ENCODE measurements around the gene TRIM50. TPM values are rescaled to one million over a fixed set of nuclear protein-coding genes. Genes with fewer than 3 reads are reported as not detected.

Gene TRIM50
- total and polyA plus RNA-seq, 2 experiments from 2014 or later = 0.10 TPM; not detected in 1

DNA sequence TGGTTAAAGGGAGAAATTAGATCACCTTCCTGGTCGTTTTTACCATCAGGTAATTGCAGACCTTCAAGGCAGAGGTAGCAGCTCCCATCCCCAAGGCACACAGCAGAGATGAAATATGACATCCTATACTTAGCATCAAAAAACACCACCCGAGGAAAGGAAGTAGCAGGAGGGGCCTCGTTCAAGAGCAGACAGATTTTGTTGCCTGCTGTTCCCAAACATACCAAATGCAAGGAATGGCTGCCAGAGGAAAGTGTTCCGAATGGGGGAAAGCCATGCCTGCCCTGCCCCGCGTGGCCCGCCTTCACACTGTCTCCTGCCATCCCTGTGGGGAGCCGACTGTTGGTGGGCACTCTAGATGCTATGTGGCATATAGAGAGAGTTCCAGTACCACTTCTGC, 18.1 kb upstream of the TRIM50 start (continued):
- TF ChIP-seq, protein P1, sequence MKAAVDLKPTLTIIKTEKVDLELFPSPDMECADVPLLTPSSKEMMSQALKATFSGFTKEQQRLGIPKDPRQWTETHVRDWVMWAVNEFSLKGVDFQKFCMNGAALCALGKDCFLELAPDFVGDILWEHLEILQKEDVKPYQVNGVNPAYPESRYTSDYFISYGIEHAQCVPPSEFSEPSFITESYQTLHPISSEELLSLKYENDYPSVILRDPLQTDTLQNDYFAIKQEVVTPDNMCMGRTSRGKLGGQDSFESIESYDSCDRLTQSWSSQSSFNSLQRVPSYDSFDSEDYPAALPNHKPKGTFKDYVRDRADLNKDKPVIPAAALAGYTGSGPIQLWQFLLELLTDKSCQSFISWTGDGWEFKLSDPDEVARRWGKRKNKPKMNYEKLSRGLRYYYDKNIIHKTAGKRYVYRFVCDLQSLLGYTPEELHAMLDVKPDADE (IDR thresholded peaks at IDR 0.05) = no peak
- TF ChIP-seq, protein P2, sequence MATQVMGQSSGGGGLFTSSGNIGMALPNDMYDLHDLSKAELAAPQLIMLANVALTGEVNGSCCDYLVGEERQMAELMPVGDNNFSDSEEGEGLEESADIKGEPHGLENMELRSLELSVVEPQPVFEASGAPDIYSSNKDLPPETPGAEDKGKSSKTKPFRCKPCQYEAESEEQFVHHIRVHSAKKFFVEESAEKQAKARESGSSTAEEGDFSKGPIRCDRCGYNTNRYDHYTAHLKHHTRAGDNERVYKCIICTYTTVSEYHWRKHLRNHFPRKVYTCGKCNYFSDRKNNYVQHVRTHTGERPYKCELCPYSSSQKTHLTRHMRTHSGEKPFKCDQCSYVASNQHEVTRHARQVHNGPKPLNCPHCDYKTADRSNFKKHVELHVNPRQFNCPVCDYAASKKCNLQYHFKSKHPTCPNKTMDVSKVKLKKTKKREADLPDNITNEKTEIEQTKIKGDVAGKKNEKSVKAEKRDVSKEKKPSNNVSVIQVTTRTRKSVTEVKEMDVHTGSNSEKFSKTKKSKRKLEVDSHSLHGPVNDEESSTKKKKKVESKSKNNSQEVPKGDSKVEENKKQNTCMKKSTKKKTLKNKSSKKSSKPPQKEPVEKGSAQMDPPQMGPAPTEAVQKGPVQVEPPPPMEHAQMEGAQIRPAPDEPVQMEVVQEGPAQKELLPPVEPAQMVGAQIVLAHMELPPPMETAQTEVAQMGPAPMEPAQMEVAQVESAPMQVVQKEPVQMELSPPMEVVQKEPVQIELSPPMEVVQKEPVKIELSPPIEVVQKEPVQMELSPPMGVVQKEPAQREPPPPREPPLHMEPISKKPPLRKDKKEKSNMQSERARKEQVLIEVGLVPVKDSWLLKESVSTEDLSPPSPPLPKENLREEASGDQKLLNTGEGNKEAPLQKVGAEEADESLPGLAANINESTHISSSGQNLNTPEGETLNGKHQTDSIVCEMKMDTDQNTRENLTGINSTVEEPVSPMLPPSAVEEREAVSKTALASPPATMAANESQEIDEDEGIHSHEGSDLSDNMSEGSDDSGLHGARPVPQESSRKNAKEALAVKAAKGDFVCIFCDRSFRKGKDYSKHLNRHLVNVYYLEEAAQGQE (IDR thresholded peaks at IDR 0.05; ENCODE audit: unreplicated experiment) = no peak
- TF ChIP-seq CREB1 (CRISPR knock-in tag; IDR thresholded peaks at IDR 0.05; ENCODE audit: low read depth) = no peak
- no peak for TF ChIP-seq NANOG (IDR thresholded peaks at IDR 0.05; ENCODE audit: borderline replicate concordance)
- no peak for TF ChIP-seq POLR2AphosphoS5 (IDR thresholded peaks at IDR 0.05; ENCODE audit: low read depth)

DNA sequence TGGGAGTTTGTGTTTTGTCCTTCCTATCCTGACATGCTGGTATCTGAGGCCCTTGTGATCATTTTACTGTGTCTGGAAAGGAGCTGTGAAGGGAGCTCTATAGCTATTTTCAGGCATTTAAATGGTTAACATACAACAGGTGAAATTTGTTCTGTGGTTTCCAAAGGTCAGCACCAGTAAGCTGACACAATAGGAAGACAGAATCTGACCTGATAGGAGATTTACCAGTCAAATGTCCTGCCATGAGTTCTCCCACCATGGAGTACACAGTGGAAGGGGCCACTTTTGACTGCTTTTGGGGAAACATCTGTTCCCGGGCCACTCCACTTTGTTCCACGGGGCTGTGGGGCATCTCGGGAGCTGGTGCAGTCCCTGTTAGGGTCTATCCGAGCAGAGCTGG, 17.7 kb upstream of the TRIM50 start:
- no peaks in the 10 kb centered on the region for H3K27me3 ChIP-seq (ENCODE audit: insufficient read depth)
- H3K4me2 ChIP-seq = no peak overlapping the region
- no peaks in the 10 kb centered on the region for H3K36me3 Mint-ChIP-seq (ENCODE audit: low read depth)
- H3F3A ChIP-seq (replicated peaks; ENCODE audit: low read depth) = no peaks in the 10 kb centered on the region
- H3K27ac Mint-ChIP-seq = 0 out of 2 replicates have a peak overlapping the region, but pooled peaks have one; percentile 18
- peaks cover 6% of the 10 kb centered on the region for H3K27me3 Mint-ChIP-seq (ENCODE audit: insufficient read depth, low read depth, poor library complexity)
- no peak overlapping the region for H3K27ac ChIP-seq (ENCODE audit: low read depth)
- DNase-seq (ENCODE audit: low spot score) (no peak), ATAC-seq (no peak)
- H2AFZ ChIP-seq = peak overlapping the region; percentile 56; the same call in 1 of the 2 replicates
- H3K36me3 ChIP-seq (ENCODE audit: insufficient read depth) = no peaks in the 10 kb centered on the region
- no peak overlapping the region for H3K4me3 ChIP-seq
- H3K9me3 Mint-ChIP-seq = no peaks in the 10 kb centered on the region
- H3K4me3 Mint-ChIP-seq = no peak overlapping the region
- no peaks in the 10 kb centered on the region for H3K79me2 ChIP-seq (replicated peaks; ENCODE audit: insufficient read depth)
- peaks cover 7% of the 10 kb centered on the region; the same call in 1 of the 2 replicates for H3K4me1 ChIP-seq (ENCODE audit: insufficient read depth)
- peaks cover 34% of the 10 kb centered on the region for H3K4me1 Mint-ChIP-seq
- H3K9me2 ChIP-seq (ENCODE audit: insufficient read depth) = no peaks in the 10 kb centered on the region
- H4K20me1 ChIP-seq (replicated peaks; ENCODE audit: insufficient read depth) = no peaks in the 10 kb centered on the region
- no peak for TF ChIP-seq POLR2AphosphoS5 (IDR thresholded peaks at IDR 0.05; ENCODE audit: low read depth)
- TF ChIP-seq, protein P3, sequence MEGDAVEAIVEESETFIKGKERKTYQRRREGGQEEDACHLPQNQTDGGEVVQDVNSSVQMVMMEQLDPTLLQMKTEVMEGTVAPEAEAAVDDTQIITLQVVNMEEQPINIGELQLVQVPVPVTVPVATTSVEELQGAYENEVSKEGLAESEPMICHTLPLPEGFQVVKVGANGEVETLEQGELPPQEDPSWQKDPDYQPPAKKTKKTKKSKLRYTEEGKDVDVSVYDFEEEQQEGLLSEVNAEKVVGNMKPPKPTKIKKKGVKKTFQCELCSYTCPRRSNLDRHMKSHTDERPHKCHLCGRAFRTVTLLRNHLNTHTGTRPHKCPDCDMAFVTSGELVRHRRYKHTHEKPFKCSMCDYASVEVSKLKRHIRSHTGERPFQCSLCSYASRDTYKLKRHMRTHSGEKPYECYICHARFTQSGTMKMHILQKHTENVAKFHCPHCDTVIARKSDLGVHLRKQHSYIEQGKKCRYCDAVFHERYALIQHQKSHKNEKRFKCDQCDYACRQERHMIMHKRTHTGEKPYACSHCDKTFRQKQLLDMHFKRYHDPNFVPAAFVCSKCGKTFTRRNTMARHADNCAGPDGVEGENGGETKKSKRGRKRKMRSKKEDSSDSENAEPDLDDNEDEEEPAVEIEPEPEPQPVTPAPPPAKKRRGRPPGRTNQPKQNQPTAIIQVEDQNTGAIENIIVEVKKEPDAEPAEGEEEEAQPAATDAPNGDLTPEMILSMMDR (conservative IDR thresholded peaks at IDR 0.05; ENCODE audit: low read depth in 2 of 2) = no peak
- TF ChIP-seq, protein P4, sequence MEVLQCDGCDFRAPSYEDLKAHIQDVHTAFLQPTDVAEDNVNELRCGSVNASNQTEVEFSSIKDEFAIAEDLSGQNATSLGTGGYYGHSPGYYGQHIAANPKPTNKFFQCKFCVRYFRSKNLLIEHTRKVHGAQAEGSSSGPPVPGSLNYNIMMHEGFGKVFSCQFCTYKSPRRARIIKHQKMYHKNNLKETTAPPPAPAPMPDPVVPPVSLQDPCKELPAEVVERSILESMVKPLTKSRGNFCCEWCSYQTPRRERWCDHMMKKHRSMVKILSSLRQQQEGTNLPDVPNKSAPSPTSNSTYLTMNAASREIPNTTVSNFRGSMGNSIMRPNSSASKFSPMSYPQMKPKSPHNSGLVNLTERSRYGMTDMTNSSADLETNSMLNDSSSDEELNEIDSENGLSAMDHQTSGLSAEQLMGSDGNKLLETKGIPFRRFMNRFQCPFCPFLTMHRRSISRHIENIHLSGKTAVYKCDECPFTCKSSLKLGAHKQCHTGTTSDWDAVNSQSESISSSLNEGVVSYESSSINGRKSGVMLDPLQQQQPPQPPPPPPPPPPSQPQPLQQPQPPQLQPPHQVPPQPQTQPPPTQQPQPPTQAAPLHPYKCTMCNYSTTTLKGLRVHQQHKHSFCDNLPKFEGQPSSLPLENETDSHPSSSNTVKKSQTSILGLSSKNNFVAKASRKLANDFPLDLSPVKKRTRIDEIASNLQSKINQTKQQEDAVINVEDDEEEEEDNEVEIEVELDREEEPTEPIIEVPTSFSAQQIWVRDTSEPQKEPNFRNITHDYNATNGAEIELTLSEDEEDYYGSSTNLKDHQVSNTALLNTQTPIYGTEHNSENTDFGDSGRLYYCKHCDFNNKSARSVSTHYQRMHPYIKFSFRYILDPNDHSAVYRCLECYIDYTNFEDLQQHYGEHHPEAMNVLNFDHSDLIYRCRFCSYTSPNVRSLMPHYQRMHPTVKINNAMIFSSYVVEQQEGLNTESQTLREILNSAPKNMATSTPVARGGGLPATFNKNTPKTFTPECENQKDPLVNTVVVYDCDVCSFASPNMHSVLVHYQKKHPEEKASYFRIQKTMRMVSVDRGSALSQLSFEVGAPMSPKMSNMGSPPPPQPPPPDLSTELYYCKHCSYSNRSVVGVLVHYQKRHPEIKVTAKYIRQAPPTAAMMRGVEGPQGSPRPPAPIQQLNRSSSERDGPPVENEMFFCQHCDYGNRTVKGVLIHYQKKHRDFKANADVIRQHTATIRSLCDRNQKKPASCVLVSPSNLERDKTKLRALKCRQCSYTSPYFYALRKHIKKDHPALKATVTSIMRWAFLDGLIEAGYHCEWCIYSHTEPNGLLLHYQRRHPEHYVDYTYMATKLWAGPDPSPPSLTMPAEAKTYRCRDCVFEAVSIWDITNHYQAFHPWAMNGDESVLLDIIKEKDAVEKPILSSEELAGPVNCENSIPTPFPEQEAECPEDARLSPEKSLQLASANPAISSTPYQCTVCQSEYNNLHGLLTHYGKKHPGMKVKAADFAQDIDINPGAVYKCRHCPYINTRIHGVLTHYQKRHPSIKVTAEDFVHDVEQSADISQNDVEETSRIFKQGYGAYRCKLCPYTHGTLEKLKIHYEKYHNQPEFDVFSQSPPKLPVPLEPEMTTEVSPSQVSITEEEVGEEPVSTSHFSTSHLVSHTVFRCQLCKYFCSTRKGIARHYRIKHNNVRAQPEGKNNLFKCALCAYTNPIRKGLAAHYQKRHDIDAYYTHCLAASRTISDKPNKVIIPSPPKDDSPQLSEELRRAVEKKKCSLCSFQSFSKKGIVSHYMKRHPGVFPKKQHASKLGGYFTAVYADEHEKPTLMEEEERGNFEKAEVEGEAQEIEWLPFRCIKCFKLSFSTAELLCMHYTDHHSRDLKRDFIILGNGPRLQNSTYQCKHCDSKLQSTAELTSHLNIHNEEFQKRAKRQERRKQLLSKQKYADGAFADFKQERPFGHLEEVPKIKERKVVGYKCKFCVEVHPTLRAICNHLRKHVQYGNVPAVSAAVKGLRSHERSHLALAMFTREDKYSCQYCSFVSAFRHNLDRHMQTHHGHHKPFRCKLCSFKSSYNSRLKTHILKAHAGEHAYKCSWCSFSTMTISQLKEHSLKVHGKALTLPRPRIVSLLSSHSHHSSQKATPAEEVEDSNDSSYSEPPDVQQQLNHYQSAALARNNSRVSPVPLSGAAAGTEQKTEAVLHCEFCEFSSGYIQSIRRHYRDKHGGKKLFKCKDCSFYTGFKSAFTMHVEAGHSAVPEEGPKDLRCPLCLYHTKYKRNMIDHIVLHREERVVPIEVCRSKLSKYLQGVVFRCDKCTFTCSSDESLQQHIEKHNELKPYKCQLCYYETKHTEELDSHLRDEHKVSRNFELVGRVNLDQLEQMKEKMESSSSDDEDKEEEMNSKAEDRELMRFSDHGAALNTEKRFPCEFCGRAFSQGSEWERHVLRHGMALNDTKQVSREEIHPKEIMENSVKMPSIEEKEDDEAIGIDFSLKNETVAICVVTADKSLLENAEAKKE (CRISPR knock-in tag; IDR thresholded peaks at IDR 0.05) = no peak
- no peak for TF ChIP-seq JUNB (IDR thresholded peaks at IDR 0.05; ENCODE audit: unreplicated experiment)
- no peak for TF ChIP-seq EZH2 (IDR thresholded peaks at IDR 0.05; ENCODE audit: low read depth, unreplicated experiment)
- TF ChIP-seq, protein P1 (IDR thresholded peaks at IDR 0.05) = no peak

All from GM23338 (cell line).